Chondrocyte (in vitro differentiated cells): Measurements from ENCODE around the gene BCORL1. TPM values are rescaled to one million over a fixed set of nuclear protein-coding genes. Genes with fewer than 3 reads are reported as not detected.

ENCODE experiments used
- DNase-seq: peaks from one replicate; pipeline ENCODE4 v3.0.0; 2021; ENCODE audit warnings: mixed read lengths, low spot score
- H3K27ac Mint-ChIP-seq: one replicate; pipeline ENCODE4 v1.8.0; 2021; ENCODE audit warnings: mild to moderate bottlenecking, moderate library complexity, mixed read lengths; ENCODE audit not compliant: unreplicated experiment
- H3K27me3 Mint-ChIP-seq: 2 replicates; pipeline ENCODE4 v1.8.0; 2021; ENCODE audit warnings: low read depth, mixed read lengths
- H3K36me3 Mint-ChIP-seq: 2 replicates; pipeline ENCODE4 v1.8.0; 2021; ENCODE audit warnings: low read depth, mixed read lengths
- H3K4me1 Mint-ChIP-seq: 2 replicates; pipeline ENCODE4 v1.8.0; 2021; ENCODE audit warnings: low read depth, mild to moderate bottlenecking, mixed read lengths
- H3K4me3 Mint-ChIP-seq: one replicate; pipeline ENCODE4 v1.8.0; 2021; ENCODE audit warnings: mild to moderate bottlenecking, moderate library complexity, mixed read lengths; ENCODE audit not compliant: unreplicated experiment
- H3K9me3 Mint-ChIP-seq: 2 replicates; pipeline ENCODE4 v1.8.0; 2021; ENCODE audit warnings: low read depth, mixed read lengths
- total RNA-seq: library from RNA; stranded (reverse); gene quantifications from 3 replicates; pipeline ENCODE4 v1.2.1, GENCODE V29; 2021
- TF ChIP-seq, protein P1 (sequence below): fragments of 200-600 bp; sonication (generic); IDR thresholded peaks from 2 replicates; pipeline ENCODE4 v1.5.0; 2021; ENCODE audit warnings: antibody characterized with exemption, mild to moderate bottlenecking, moderate library complexity

Gene BCORL1
- total RNA-seq, 1 donor from 2014 or later, result 20.6 TPM

DNA sequence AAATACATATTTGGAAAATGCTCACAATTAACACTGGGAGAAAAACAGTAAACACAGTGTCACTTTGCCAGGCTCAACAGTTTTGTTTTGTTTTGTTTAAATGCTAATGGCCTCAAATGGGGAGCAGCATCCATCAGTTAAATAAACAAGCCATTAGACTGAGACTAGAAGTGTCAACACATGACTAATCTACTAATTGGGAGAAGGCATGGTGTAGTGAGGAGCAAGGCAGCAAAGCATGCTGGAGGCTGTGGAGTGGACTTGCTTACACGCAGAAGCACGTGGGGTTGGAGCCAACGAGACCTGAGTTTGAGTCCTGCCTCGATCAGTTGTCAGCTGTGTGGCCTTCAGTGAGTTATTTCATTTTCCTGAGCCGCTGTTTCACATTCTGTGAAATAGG is 47.5 kb upstream of the BCORL1 start:
- no peaks in the 10 kb centered on the region for H3K36me3 Mint-ChIP-seq
- TF ChIP-seq, protein P1, sequence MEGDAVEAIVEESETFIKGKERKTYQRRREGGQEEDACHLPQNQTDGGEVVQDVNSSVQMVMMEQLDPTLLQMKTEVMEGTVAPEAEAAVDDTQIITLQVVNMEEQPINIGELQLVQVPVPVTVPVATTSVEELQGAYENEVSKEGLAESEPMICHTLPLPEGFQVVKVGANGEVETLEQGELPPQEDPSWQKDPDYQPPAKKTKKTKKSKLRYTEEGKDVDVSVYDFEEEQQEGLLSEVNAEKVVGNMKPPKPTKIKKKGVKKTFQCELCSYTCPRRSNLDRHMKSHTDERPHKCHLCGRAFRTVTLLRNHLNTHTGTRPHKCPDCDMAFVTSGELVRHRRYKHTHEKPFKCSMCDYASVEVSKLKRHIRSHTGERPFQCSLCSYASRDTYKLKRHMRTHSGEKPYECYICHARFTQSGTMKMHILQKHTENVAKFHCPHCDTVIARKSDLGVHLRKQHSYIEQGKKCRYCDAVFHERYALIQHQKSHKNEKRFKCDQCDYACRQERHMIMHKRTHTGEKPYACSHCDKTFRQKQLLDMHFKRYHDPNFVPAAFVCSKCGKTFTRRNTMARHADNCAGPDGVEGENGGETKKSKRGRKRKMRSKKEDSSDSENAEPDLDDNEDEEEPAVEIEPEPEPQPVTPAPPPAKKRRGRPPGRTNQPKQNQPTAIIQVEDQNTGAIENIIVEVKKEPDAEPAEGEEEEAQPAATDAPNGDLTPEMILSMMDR, result no peak
- H3K4me3 Mint-ChIP-seq, result no peak overlapping the region
- H3K27ac Mint-ChIP-seq, result no peak overlapping the region
- DNase-seq, result no peak
- H3K27me3 Mint-ChIP-seq, result peaks cover 13% of the 10 kb centered on the region
- H3K4me1 Mint-ChIP-seq, result peaks cover 6% of the 10 kb centered on the region
- no peaks in the 10 kb centered on the region for H3K9me3 Mint-ChIP-seq

DNA sequence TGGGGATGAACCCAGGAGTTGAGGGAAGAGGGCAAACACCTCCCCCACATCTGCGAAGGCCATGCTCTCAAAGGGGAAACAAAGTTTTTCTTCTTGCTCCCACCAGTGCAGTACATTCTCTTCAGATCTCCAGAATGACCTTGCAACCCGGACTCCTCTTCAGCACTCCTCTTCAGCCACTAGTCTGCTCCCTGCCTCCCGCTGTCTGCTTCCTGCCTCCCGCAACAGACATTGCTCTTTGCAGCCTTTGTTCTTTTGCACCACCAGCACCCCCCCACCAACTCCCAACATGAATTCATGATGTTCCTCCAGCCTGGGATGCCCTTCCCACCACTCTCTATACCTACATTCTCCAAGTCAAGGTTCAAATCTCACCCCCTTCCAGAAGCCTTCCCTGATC is 44.4 kb upstream of the BCORL1 start:
- TF ChIP-seq, protein P1, result no peak
- Mint-ChIP-seq H3K27ac (no peak overlapping the region), H3K4me3 (no peak overlapping the region), H3K36me3 (no peaks in the 10 kb centered on the region), H3K4me1 (peaks cover 4% of the 10 kb centered on the region), H3K27me3 (peaks cover 16% of the 10 kb centered on the region), H3K9me3 (no peaks in the 10 kb centered on the region)
- no peak for DNase-seq

DNA sequence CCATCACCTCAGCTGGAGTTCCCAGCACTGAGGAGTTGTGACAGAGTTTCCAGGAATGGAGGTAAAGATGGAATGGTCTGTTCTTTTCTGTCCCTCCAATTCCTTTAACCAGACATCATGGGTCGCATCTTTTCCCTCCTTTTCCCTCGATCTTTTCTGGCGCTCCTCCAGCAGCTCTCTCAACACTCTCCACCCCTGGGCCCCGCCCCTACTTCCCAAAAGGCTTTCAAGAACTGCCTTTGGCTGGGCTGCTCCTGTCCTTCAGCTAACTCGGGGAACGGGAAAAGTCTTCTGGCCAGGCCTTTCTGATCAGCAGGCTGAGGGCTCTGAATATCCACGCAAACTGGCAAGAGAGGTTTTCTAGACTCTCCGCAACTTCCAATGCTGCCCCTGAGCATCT is 42.4 kb upstream of the BCORL1 start:
- Mint-ChIP-seq H3K4me1 (no peaks in the 10 kb centered on the region), H3K27ac (no peak overlapping the region), H3K4me3 (no peak overlapping the region), H3K27me3 (peaks cover 16% of the 10 kb centered on the region), H3K36me3 (no peaks in the 10 kb centered on the region), H3K9me3 (no peaks in the 10 kb centered on the region)
- TF ChIP-seq, protein P1, result no peak
- no peak for DNase-seq

DNA sequence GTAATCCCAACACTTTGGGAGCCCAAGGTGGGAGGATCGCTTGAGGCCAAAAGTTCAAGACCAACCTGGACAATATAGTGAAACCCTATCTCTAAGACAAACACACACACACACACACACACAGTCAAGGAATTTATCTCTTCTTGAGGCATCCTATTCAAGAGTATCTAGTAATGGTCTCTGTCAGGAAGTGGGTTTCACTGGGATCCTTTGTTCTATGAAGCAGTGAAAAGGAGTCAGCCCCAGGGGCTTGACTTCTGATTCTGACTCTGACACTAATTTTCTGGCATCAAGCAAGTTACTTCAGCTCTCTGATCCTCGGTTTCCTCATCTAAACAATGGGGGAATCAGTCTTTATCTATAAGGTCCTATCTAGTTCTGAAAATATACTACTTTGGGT is 41.7 kb upstream of the BCORL1 start:
- no peaks in the 10 kb centered on the region for H3K36me3 Mint-ChIP-seq
- no peaks in the 10 kb centered on the region for H3K9me3 Mint-ChIP-seq
- no peak overlapping the region for H3K27ac Mint-ChIP-seq
- peaks cover 16% of the 10 kb centered on the region for H3K27me3 Mint-ChIP-seq
- H3K4me1 Mint-ChIP-seq, result no peaks in the 10 kb centered on the region
- TF ChIP-seq, protein P1, result no peak
- DNase-seq, result no peak
- no peak overlapping the region for H3K4me3 Mint-ChIP-seq

DNA sequence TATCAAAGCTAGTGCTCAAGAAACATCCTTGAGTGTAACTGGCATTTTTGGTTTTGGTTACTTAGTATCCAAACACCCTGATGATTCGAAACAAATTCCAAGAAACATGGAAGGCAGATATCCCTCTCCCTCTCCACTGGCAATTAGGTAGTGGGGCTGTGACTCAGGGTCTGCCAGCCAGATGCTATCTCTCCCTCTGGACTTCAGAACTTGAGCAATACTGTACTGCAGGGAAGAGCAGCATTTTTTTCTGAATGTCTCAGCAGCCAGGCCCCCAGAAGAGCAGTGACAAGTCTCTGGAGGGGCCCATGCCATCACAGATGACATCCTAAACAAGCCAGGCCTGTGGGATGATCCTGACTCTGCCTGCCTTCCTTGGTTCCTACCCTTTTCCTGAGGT is 37.3 kb upstream of the BCORL1 start:
- Mint-ChIP-seq H3K4me1 (no peaks in the 10 kb centered on the region), H3K27ac (no peak overlapping the region), H3K36me3 (no peaks in the 10 kb centered on the region), H3K27me3 (peaks cover 2% of the 10 kb centered on the region), H3K9me3 (no peaks in the 10 kb centered on the region), H3K4me3 (no peak overlapping the region)
- DNase-seq, result no peak
- TF ChIP-seq, protein P1, result no peak
